GM18517 (cell line): ENCODE results near the gene RHOA.

ENCODE experiments used
- ATAC-seq: cut with Tn5 transposase; IDR thresholded peaks from one replicate; pipeline ENCODE4 v1.9.1; 2021; ENCODE audit warnings: mild to moderate bottlenecking, moderate library complexity; ENCODE audit not compliant: unreplicated experiment

RHOA gene

DNA sequence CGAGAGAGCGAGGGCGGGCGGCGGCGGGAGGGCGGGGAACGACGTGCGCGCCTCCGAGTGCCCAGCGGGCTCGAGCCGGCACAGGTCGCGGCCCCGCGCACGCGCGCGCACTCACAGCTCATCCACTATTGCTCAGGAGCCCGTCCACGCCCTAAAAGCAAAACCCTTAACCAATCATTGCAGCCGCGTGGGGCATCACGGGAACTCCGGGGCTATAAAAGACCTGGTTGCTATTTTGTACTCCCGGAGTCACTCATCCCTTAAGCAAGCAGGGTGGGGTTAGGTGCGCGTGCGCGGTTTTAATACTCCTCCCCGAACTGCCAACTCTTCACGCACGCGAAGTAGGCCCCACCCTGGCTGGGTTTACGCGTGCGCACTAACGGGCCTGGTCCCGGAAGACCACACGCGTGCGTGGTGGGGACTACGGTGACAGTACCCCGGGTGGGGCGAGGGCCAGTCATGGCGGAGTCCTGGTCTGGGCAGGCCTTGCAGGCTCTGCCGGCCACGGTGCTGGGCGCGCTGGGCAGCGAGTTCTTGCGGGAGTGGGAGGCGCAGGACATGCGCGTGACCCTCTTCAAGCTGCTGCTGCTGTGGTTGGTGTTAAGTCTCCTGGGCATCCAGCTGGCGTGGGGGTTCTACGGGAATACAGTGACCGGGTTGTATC is at the start of gene RHOA, which contains the start of gene TCTA:
Gene RHOA, minus strand, starts transcription at position 9 of the 664 bp plus-strand sequence. CDS start 36,387 bp downstream, outside the sequence.
Gene TCTA, plus strand, starts transcription at position 456 of the 664 bp plus-strand sequence. Its CDS starts 4 bp downstream, at position 460.
- ATAC-seq: peak; percentile 84

DNA sequence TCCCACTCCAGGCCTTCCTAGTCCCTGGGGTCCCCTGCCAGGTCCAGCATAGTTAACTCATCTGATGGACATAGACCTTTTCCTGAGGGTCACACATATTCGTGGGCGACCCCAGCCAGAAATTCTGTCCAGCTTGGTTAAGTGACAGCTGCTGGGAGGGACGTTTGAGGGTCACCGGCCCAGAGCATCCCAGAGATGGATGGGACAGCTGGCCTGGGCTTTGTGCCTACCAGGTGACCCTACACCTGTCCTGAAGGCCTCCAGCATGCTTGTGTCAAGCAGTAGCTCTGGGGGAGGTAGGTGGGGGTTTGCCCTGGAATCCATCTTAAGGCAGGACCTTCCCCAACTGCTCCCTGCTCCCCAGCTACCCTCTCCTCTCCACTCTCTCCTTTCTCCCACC is 49.2 kb upstream of the RHOA start:
- ATAC-seq: no peak

DNA sequence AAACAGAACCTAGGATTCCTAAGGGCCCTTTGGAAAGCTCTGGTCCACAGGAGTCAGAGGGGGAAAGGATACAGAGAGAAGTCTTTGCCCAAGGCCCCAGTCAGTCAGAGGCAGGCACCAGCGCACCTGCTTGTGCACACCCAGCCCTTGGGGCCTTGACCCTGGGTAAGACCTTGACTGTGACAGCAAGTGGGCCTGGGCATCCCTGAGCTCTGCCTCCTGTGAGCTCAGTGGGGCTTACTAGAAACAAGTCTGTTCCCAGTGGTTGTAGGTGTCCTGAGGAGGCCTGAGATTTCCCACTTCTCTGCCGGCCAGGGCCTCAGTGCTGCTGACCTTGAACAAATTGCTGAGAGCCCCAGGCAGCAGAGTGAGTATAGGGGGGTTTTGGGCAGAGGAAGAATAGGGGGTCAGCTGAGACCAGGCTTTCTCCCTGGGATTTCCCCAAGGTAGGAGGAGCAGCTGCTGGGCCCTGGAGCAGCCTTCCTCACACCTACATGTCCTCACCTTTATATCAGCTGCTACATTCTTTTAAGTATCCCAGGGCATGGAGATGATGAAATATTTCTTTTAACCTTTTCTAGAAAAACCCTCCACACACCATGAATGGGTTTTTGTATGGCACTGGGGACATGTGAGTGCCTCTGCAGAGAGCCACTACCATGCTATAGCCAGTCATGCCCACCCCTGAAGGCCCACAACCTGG is 48.6 kb upstream of the RHOA start:
- no peak for ATAC-seq

DNA sequence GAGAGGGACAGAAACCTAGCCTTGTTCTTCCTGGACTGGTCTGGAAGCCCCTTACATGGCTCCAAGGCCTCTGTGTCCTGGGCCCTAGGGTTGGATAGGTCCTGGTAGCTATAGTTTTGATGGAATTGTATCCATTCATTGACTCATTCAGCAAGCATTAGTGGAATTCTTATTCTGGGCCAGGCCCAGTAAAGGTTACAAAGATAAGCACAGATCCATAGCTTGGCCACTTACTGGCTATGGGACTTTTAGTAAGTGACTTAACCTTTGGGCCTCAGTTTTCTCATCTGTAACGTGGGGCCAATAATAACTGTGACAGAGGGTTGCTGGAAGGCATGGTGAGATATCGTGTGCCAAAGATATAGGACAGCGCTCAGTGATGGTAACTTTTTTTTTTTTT is 44.7 kb upstream of the RHOA start:
- no peak for ATAC-seq

DNA sequence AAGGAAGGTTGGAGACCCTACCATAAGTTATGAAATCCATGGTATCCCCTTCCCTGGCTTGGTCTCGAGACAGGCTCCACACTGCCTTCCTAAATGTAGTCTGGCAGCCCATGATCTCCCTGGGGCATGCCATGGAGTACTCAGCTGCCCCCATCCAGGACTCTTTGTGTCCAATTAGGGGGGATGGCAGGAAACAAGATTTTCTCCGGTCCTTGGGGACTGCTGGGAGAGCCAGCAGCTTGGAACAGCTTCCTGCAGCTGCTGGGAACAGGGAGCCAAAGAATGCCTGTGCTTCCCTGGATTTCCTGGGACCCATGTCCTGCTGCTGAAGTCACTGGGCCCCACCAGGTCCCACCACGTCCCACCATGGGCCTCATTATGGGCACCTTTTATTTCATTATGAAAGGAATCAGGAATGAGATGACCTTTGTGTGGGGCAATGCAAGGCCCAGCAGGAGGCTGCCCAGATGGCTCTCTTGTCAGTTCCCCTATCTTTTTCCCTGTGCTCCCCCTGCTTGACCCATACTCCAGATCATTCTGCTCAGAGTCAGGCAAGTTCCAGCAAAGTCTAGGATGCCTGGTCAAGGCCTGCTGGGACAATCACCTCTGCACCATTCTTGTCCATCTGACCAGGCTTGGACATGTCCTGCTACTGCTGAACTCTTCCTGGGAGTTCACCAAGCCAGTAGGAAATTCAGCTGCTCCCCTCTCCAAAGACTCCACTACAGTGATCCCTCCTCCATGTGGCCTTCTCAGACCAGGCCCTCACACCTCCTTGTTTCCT is 43.3 kb upstream of the RHOA start:
- ATAC-seq: no peak

DNA sequence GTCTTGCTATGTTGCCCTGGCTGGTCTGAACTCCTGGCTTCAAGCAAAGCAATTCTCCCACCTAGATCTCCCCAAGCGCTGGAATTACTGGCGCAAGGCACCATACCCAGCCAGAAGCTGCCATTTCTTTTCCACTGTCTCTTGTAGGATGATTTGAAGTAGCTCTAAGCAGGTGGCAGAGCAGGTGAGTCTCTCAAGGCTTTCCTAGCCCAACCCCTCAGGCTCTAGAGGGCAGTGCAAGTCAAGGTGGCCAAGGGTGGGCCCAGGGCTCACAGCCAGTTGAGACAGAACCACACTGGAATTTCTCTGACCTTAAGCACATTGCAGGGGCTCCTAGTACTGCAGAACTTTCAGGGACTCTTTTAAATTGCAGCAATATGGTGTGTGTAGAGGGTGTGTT is 42.7 kb upstream of the RHOA start:
- ATAC-seq: no peak

DNA sequence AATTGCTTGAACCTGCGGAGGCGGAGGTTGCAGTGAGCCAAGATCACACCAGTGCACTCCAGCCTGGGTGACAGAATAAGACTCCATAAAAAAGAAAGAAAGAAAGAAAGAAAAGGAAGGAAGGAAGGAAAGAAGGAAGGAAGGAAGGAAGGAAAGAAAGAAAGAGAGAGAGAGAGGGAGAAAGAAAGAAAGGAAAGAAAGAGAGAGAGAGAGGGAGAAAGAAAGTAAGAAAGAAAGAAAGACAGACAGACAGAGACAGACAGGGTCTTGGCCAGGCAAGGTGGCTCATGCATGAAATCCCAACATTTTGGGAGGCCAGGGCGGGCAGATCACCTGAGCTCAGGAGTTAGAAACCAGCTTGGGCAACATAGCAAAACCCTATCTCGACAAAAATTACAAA is 41.8 kb upstream of the RHOA start:
- ATAC-seq: no peak

DNA sequence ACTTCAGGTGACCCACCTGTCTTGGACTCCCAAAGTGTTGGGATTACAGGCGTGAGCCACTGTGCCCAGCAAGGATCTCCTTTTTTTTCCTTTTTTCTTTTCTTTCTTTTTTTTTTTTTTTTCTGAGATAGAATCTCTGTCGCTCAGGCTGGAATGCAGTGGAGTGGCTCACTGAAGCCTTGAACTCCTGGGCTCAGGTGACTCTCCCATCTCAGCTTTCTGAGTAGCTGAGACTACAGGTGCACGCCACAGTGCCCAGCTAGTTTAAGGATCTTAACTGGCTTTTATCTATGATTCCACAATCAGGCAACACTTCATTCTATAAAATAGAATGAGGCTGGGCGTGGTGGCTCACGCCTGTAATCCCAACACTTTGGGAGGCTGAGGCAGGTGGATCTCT is 33.6 kb upstream of the RHOA start:
- ATAC-seq: no peak

DNA sequence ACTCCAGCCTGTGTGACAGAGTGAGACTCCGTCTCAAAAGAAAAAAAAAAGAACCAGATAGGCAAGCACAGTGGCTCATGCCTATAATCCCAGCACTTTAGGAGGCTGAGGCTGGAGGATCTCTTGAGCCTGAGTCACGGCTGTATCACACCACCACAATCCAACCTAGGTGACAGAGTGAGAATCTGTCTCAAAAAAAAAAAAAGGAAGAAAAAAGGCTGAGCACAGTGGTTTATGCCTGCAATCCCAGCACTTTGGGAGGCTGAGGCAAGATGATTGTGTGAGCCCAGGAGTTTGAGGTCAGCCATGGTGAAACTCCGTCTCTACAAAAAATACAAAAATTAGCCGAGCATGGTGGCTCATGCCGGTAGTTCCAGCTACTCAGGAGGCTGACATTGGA is 23.0 kb upstream of the RHOA start:
- no peak for ATAC-seq

DNA sequence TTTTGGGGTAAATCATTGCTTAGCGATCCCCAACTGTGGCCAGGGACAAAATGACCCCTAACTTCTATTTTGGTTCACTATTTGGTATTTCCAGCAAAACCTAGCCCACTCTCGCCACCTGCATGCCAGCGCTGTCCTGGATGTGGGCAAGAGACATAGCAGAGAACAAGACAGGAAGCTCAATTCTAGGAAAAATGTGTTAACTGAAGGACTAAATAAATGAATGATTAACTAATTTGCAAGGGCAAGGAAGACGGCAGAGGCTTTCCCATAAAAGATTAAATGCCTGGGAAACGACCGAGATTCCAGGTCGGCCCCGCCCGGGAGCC is 16.9 kb upstream of the RHOA start:
- no peak for ATAC-seq

DNA sequence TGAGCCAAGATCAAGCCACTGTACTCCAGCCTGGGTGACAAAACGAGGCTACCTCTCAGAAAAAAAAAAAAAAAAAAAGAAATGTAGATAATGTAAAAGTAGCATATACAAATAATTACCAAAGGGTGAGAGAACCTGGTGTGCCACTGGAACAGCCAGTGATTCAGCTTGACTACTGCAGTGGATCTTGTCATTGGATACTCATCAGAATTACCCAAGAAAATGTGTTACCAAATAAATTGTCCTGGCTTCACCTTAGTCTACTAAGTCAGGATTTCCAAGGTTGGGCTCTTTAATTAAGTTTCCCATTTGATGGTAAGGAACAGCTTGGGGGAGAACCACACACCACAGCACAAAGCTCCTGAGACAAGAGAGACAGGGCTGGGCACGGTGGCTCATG is 15.8 kb upstream of the RHOA start:
- ATAC-seq: no peak

DNA sequence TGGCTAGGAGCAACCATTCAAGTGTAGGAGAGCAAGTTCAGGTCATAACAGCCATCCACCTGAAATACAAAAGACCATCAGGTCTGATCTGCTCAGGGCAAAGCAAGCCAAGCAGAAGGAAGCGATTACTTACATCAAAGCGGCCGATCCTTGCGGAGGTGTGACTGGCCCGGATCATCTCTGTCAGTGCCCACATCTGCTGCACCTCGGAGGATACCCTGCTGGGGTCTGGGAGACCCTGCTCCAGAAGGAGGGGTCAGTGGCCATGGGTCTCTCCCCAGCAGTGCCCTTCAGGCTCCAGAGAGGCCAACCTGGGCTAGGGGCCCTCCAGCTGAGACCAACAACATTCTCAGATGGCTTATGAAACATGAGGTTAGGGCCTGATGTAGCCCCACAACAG is 13.0 kb upstream of the RHOA start:
- no peak for ATAC-seq

DNA sequence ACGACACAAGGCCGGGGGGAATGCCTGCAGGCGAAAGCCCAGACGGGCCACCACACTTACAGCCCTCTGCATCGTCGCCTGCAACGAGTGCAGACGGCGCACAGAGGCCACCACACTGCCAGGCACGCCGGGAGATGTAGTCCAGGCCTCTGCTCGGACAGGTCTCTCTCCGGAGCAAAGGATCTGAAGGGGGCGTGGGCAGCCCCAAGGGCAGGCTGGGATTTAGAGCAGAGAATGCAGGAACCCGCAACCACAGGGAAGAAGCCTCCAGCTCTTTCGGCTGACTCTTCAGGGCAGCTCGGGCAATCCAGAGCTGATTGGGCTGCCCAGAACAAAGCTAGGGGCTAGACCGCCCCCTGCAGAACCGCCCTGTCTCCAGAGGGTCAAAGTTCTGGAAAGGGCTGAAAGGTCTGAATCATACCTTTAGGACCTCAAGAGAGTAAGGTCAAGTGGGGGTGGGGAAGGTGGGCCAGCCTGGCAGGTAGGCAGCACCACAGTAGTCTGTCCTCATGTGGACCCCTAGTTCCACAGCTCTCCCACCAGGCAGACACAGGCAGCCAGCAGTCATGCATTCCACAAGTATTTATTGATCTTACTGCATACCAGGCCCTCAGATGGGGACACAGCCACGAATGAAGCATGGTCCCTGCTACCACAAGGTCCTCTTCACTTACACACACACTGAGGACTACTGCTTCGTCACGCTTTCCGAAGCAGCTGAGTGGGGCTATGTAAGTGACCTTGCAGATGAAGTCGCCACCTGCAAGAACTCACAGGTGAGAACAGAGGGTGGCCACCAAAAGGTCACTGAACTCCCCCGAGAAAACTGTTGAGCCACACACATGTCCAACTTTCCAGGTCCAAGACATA is 10.8 kb upstream of the RHOA start, which contains the start of gene AMT:
Gene AMT, minus strand, starts transcription at position 95 of the 870 bp plus-strand sequence. Its CDS starts 23 bp downstream, at position 72.
- ATAC-seq: no peak

DNA sequence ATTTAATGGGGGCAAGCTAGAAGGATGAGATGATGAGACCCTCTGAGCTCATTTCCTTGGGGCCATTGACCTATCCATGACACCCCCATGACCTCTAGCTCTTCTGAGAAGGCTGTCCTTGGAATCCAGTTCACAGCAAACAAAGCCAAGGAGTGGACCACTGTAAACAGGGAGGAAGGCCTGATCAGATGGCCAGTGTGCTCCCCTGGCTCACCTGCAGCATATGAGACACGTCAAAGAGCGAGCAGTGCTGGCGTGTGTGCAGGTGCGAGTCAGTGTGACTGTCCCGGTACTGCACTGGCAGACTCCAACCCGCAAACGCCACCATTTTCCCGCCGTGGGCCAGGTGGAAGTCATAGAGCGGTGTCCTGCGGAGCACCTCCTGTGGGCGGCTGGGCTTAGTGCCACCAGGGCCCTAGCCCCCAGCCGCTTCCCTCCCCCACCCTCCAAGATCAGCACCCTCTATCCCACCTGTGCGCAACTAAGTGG is 10.2 kb upstream of the RHOA start:
- no peak for ATAC-seq

DNA sequence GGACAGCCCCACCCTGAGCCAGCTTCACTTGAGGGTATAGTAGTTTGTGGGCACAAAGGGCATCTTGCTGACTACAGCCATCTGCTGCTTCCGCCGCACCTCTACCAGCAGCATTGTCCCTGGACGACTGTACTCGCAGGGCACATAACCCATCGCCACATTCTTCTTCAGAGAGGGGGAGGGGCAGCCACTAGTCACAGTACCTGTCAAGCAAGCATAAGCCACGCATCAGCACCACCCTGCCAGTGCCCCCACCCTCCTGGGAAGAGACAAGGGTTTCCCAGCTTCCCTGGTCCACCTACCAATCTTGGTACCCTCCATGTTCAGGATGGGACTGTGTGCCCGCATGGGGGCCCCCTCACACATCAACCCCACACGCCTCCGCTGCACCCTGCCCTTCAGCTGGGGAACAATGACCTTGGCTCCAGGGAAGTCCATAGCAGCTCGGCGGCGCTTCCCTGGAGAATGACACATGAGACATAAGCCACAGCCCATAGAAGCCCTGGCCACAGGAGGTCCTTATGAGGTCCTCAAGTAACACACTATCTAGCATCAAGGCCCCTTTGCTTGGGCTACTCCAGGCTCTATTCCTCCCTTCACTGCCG is 5.8 kb upstream of the RHOA start:
- ATAC-seq: no peak

DNA sequence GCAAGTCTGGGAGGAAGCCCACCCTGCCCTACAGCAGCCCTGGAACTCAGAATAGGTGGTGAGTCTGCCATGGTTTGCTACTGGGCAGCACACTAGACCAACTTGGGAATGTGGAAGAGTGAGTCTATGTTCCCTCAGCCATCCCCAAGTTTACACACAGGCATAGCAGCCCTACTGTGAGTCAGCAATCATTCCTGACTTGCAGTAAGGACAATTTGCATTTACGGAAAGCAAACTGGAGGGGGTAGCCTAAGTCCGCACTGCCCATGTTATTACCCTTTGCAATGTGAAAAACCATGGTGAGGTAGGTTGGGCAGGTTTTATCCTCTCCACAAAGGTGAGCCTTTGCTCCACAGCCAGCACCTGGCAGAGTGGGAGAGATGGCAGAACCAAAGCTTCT is 5.1 kb upstream of the RHOA start:
- no peak for ATAC-seq

DNA sequence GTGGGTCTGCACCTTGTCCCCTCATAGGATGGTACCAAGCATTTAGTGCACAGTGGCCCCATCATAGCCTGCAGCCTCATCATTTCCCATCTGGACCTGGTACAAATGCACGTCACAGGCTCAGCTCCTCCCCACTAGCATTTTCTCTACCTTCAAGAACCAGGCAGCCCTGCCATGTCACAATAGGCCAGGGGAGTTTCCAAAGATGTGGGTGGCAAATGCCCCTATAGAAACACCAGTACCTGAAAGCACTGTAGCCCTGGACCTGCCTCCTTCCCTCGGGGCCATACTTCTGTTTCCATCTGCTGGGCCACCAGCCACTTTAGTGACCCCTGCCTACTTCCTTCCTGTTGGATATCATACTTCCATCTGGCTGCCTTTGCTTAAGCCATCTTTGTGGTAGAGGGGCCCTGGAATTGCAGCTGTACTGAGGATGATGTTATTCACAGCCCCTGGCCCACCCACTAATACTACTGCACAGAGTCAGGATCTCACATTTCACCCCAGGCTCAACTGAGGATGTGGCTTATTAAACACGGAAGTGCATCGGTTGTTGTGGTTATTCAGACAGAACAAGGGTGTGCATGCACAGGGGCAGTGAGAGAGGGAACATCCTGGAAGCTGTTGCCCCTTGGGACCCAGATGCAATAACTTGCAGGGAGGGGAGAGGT is 4.3 kb upstream of the RHOA start:
- no peak for ATAC-seq

DNA sequence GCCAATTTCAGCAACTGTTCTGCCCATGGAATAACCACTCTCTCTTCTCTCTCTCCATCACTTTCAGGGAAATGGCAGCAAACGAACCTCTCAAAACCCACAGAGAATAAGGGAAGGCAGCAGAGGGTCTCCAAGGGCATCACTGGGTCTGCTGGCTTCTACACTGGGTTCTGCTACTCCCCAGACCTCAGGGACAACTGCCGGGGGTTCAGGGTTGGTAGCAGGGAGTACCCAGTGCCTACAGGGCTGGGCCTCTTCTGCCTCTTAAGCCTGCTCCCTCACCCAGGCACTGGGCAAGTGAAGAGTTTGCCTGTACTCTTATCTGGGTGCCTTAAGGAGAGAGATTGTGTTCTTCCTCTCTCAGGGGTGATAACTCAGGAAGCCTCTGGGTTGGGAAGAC is 3.0 kb upstream of the RHOA start:
- ATAC-seq: no peak

DNA sequence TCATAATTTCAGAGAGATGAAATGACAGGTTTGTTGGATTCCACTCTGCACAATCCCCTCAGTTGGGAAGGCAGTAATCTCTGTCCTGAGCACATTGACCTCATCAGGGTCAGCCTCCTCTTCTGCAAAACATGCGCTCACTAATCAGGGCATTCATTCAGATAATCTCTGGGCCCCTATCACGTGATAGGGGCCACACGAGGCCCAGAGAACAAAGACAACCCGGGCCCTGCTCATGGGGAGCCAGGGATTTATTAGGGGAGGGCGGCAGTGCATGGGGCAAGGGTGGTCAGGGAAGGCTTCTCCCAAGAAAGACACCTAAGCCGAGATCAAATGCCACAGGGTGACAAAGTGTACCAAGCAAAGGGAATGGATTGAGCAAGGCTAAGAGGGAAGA is 1.6 kb upstream of the RHOA start:
- no peak for ATAC-seq
